ENCODE results near the gene HJV.

HJV gene

GRCh38 chr1:146021050-146021445 is 487 bp downstream of the HJV start:
- DNase-seq (ENCODE audit: low spot score): no peak

DNA sequence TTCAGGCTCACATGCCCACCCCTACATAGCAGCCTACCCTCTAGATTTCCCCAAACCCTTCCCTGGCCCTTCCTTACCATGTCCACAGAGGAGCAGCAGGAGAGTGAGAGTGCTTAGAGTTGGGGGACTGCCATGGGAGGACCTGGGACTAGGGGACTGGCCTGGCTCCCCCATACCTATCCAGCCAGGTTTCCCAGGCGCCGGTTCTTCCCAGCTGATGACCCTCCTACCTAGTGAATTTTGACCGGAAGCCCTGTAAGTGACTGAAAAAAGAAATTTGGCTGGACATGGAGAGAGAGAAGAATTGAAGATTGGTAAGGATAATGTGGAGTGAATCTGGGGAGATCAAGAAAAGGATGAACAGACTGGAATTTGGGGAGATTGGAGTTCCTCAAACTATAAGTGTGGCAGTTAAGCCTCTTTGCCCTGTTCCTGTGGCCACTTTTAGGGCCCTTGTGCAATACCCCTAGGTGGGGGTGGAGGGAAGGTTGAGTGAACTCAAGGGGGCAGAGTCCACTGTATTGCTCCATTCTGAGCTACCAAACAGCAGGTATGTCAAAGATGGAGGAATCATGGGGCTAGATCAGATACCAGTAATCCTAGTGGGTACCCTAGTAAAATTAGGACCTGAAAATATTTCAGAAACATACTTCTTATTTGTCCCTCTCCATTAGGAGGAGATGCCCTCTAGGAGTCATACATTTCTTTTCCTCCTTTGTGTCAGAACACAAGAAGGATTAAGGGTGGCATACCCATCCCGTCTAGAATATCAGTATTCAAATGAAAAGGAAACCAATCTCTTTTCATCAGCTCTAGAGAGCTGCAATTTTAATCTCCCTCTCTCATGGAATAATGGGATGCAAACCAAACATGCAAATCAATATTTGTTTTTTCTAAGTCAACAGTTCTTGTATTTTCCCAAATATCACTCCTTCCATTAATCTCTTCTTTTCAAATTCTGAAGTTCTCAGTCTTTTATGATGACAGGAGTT is 1.2 kb downstream of the HJV start:
- no peak for DNase-seq (ENCODE audit: low spot score)

GRCh38 chr1:146019231-146020057 is 2.1 kb downstream of the HJV start:
- DNase-seq (ENCODE audit: low spot score): no peak

GRCh38 chr1:146016891-146017290 is 4.6 kb downstream of the HJV start:
- no peak for DNase-seq (ENCODE audit: low spot score)

GRCh38 chr1:146013559-146013922 is 8.0 kb downstream of the HJV start:
- no peak for DNase-seq (ENCODE audit: low spot score)

DNA sequence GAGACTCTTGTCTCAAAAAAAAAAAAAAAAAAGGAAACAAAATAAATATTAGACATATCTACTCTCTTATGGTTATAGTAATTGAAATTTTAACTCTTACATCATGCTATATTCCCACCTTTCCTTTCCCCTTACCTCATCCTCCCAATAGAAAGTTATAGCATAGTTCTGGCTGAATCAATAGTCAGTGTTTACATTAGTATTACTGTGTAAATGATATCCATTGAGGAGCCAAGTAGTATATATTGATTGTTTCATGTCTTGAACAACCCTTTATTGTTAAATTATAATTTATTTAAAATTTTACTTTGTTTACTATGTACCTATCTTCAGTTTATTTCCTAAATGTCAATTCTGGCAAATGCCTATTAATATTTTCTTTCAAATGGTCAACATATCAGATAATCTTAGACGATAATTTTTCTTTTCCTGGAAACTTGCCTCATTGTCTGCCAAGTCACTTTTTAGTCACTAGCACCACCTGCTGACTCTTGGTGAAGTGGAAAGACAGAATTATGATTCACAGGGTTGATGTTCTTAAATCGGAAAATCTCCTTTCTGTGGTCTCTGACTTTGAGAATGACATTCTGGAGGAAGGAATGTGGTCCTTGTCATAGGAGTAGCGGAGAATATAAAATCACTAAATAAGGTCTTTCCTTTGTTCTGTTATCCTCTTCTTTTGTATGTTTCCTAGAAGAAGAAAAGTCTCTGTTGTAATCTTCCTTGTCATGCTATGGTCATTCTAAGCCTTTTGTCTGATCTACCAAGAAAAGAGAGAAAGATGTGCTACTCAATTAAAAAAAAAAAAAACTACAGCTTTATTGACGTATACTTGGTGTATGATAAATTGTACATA is 8.6 kb downstream of the HJV start:
- peak; percentile 82 for DNase-seq (ENCODE audit: low spot score)

- no peak for DNase-seq (ENCODE audit: low spot score)
Measured at GRCh38 chr1:146010126-146010738, 11.3 kb downstream of the HJV start.

DNA sequence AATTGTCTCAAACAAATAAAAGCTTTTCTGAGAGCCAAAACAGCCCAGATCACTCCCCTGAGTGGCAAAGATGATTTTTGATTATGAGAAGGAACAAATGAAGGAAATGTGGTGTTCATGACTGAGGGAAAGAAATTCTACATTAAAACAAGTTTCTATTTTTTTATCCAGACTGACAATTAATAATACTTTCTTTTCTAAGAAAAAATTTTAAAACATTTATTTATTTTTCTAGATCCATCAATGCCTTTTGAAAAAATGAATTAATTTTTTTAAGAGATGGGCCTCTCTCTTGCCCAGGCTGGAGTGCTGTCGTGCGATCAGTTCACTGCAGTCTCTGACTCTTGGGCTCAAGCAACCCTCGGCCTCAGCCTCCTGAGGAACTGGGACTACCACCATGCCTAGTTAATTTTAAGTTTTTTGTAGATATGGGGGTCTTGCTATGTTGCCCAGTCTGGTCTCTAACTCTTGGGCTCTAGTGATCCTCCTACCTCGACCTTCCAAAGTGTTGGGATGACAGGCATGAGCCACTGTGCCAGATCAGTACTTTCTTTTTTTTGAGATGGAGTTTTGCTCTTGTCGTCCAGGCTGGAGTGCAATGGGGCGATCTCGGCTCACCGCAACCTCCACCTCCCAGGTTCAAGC is 13.9 kb downstream of the HJV start:
- no peak for DNase-seq (ENCODE audit: low spot score)

DNA sequence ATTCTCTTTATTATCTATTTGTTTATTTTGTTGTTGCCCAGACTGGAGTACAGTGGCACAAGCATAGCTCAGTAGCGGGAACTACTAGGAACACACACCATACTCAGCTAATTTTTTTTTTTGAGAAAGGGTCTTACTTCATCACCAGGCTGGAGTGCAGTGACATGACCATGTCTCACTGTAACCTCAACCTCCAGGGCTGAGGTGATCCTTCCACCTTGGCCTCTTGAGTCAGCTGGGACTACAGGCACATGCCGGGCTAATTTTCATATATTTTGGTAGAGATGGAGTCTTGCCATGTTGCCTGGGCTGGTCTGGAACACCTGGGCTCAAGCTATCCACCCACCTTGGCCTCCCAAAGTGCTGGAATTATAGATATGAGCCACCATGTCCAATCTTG is 19.8 kb downstream of the HJV start:
- no peak for DNase-seq (ENCODE audit: low spot score)

- DNase-seq (ENCODE audit: low spot score): no peak
Measured at GRCh38 chr1:145999321-146000024, 22.1 kb downstream of the HJV start.

DNA sequence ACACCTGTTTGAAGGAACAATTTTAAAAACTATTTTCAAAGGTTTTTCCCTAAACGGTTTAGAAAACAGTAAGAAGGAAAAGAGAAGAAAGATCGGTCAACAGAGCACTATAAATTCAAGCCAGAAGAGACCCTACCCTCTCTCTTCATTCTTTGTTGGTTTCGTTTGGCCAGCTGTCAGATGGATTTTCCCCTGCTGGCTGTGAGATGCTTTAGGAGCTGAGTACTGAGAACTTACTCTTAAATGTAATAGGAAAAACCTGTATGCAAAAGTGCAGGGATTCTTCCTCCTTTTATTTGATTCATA is 23.9 kb downstream of the HJV start:
- DNase-seq (ENCODE audit: low spot score): no peak

DNA sequence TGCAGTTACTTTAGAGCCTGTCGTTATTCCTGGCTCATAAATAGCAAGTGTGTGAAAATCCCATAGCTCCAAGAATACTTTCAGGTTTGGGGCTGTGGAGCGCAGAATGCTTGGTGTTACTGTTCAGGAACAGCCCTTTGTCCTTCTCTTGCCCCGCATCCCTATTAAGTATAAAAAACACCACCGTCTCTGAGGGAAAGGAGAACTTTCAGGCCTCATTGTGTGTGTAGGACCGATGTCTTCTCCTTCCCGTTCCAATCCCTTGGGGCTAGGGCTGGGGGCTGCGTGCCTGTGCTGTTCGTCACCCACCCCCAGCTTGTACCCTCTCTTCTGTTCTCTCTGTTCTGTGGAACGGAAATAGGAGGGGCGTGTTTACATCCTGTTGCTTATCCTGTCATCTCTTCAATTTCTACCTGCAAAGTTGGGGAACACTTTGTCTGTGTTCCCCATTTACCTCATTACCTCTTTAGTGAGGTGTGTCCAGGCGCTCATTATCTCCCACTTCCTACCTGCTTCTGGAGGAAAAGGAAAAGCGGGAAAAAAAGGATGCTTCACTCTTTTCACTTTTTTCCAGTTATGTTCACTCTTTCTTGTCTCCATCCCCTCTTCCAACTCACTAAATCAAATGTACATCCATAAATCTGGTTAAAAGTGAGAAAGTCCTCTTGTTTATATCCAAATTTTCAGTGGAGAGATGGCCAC is 24.4 kb downstream of the HJV start:
- DNase-seq (ENCODE audit: low spot score): no peak

DNA sequence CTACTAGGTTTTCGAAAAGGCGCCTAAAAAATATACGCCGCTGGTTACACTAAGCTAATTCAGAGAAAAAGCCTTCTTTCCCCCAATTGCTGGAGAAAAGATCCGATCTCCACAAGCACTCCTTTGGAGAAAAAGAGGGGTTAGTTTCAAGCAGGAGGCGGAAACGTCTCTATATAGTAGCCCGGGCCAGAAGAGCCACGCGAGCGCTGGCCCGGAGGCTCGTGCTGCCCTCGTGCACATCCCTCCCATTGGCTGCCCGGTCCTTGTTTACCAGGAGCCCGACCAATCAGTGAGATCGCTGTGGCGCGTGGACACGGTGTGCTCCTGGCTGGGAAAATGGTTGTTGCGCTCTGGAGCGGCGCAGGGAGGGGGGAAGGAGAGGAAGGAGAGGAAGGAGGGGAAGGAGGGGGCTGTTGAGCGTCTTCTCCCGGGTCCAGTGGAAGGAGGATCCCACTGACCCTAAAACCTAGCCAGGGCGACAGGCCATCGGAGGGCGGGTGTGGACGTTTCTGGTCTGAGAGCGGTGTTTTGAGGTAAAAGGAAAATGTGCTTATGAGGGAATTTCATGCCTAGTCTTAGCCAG is 25.0 kb downstream of the HJV start, which contains the start of gene TXNIP:
TSS of gene TXNIP (minus strand) at position 147 of the 583 bp plus-strand sequence. CDS start 313 bp downstream, outside the sequence.
- peak; percentile 99 for DNase-seq (ENCODE audit: low spot score)

- no peak for DNase-seq (ENCODE audit: low spot score)
Measured at GRCh38 chr1:145995964-145996432, 25.5 kb downstream of the HJV start.

DNA sequence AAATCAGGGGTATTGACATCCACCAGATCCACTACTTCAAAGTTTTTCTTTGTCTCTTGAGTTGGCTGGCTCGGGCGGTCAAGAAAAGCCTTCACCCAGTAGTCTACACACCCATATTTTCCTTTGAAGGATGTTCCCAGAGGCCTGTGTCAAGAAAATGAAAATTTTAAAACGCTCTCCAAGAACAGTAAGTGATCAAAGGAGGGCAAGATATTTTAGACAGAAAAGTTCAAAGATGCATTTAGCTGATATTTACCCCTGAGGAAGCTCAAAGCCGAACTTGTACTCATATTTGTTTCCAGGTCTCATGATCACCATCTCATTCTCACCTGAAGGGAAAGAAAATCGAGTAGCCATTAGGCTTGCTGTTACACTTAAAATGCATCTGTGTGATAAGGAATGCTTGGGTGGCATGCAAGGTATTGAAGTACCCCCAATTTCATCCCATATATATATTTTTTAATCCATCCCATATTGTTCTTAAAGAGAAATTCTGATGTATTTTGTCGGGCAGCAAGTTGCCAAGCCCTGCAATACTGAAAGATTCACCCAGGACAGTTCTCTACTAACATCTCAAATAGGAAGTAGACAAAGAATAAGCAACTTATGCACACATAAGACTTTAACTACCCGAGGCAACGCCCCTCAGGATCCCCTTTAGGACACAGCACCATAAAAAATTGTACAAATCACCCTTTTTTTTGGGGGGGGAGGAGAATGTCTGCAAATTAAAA is 26.2 kb downstream of the HJV start:
- no peak for DNase-seq (ENCODE audit: low spot score)

GRCh38 chr1:145994391-145995120 is 27.0 kb downstream of the HJV start:
- no peak for DNase-seq (ENCODE audit: low spot score)

DNA sequence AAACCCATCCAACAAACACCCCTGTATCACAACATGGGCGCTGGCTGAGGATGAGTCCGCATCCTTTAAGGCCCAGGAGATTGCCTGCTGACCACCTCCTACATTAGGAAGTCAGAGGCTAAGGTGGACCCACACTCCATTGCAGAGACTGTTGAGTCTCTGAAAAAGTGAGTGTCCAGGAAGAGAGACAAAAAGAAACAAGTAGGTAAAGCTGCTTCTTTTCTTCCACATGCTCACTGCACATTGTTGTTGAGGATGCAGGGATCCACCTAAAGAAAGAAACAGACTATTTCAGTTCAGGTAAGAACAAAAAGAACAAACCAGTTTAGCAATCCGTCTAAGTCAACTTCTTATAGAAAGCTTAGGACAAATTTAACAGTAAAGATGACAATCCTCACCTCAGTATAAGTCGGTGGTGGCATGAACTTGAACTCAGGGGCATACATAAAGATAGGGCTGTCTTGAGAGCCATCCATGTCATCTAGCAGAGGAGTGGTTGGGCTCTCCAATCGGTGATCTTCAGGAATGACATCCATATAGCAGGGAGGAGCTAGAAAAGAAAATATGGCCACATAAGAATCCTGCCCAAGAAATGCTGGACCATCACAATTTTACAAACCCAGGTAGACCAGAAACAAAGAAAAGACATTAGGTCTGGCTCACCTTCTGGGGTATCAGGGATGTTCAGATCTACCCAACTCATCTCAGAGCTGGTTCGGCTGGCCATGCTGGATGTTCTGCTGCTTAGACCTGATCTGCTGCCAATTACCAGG is 27.7 kb downstream of the HJV start:
- DNase-seq (ENCODE audit: low spot score): no peak

All from hepatic stellate cell (primary cell).